ENCODE measurements around the gene TPK1. TPM values are rescaled to one million over a fixed set of nuclear protein-coding genes. Genes with fewer than 3 reads are reported as not detected.
"Not testable (repeated sequence)": the region's sequence is repeated elsewhere in the genome, so short reads cannot be mapped to it uniquely, and the experiment has no call there.

Gene TPK1
- total RNA-seq, 1 experiment from 2014 or later, result 3.5 TPM

DNA sequence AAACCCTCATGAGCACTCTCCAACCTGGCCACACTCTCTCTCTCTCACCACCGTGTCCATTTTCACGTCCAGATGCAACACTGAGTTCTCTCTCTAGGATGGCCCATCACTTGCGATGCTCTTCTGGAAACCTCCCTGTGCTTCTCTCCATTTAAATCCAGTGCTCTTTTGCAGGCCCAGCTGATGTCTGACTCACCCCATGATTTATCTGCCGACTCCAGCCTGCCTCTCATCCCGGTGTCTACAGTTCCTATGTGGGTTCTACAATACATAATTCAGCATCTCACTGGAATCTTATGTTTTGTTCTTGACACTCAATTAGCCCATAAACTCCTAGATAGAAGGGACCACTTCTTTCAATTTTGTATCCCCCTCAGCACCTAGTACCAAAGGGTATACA, 5.0 kb downstream of the TPK1 start:
- no peaks in the 10 kb centered on the region for H3K27me3 ChIP-seq
- no peaks in the 10 kb centered on the region for H3K9me3 ChIP-seq
- H3K4me3 ChIP-seq, result no peak overlapping the region
- DNase-seq, result no peak
- no peaks in the 10 kb centered on the region for H3K36me3 ChIP-seq

- DNase-seq, result peak; percentile 52
- no peaks in the 10 kb centered on the region for H3K27me3 ChIP-seq
- no peak overlapping the region for H3K4me3 ChIP-seq
- H3K36me3 ChIP-seq, result no peaks in the 10 kb centered on the region
- no peaks in the 10 kb centered on the region for H3K9me3 ChIP-seq
These were observed 5.6 kb downstream of the TPK1 start for GRCh38 chr7:144830024-144830785.

- Histone ChIP-seq H3K4me3 (no peak overlapping the region), H3K36me3 (no peaks in the 10 kb centered on the region), H3K27me3 (no peaks in the 10 kb centered on the region), H3K9me3 (no peaks in the 10 kb centered on the region)
- no peak for DNase-seq
These were observed 8.2 kb downstream of the TPK1 start for GRCh38 chr7:144827621-144828020.

- Histone ChIP-seq H3K4me3 (no peak overlapping the region), H3K27me3 (no peaks in the 10 kb centered on the region), H3K9me3 (no peaks in the 10 kb centered on the region), H3K36me3 (no peaks in the 10 kb centered on the region)
- no peak for DNase-seq
These were observed 9.6 kb downstream of the TPK1 start for GRCh38 chr7:144826208-144826607.

- H3K36me3 ChIP-seq, result no peaks in the 10 kb centered on the region
- H3K4me3 ChIP-seq, result no peak overlapping the region
- H3K27me3 ChIP-seq, result no peaks in the 10 kb centered on the region
- DNase-seq, result no peak
- no peaks in the 10 kb centered on the region for H3K9me3 ChIP-seq
These were observed 11.5 kb downstream of the TPK1 start for GRCh38 chr7:144824360-144824759.

GRCh38 chr7:144822223-144822622, 13.6 kb downstream of the TPK1 start:
- no peaks in the 10 kb centered on the region for H3K36me3 ChIP-seq
- H3K27me3 ChIP-seq, result no peaks in the 10 kb centered on the region
- H3K4me3 ChIP-seq, result no peak overlapping the region
- H3K9me3 ChIP-seq, result no peaks in the 10 kb centered on the region
- DNase-seq, result no peak

GRCh38 chr7:144821067-144821466, 14.8 kb downstream of the TPK1 start:
- DNase-seq, result no peak
- Histone ChIP-seq H3K27me3 (no peaks in the 10 kb centered on the region), H3K9me3 (no peaks in the 10 kb centered on the region), H3K4me3 (no peak overlapping the region), H3K36me3 (no peaks in the 10 kb centered on the region)

GRCh38 chr7:144820552-144820951, 15.3 kb downstream of the TPK1 start:
- H3K36me3 ChIP-seq, result no peaks in the 10 kb centered on the region
- no peaks in the 10 kb centered on the region for H3K9me3 ChIP-seq
- no peak overlapping the region for H3K4me3 ChIP-seq
- H3K27me3 ChIP-seq, result no peaks in the 10 kb centered on the region
- no peak for DNase-seq

- no peak for DNase-seq
These were observed 16.3 kb downstream of the TPK1 start for GRCh38 chr7:144819566-144819965.

GRCh38 chr7:144818511-144818910, 17.3 kb downstream of the TPK1 start:
- DNase-seq, result no peak
- no peaks in the 10 kb centered on the region for H3K9me3 ChIP-seq
- H3K27me3 ChIP-seq, result no peaks in the 10 kb centered on the region
- H3K4me3 ChIP-seq, result no peak overlapping the region
- H3K36me3 ChIP-seq, result no peaks in the 10 kb centered on the region

More at GRCh38 chr7:144819566-144819965, 16.3 kb downstream of the TPK1 start:
- no peak overlapping the region for H3K4me3 ChIP-seq
- no peaks in the 10 kb centered on the region for H3K9me3 ChIP-seq
- no peaks in the 10 kb centered on the region for H3K27me3 ChIP-seq
- no peaks in the 10 kb centered on the region for H3K36me3 ChIP-seq

DNA sequence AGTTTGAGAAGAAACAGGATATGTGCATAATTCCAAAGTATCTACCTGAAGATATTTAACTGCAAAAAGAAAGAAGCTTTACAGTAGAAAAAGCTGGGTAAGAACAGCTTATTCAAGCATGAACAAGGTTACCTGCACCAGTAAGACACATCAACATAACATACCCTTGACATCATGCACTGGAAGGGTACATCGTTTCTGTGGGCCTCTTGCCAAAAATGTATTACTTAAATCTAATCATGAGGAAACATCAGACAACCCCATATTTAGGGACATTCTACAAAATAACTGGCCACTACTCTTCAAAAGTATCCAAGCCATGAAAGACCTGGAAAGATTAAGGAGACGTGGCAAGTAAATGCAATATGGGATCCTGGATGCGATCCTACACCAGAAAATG, 18.9 kb downstream of the TPK1 start:
- DNase-seq, result no peak
- H3K4me3 ChIP-seq, result no peak overlapping the region
- H3K27me3 ChIP-seq, result no peaks in the 10 kb centered on the region
- no peaks in the 10 kb centered on the region for H3K9me3 ChIP-seq
- no peaks in the 10 kb centered on the region for H3K36me3 ChIP-seq

DNA sequence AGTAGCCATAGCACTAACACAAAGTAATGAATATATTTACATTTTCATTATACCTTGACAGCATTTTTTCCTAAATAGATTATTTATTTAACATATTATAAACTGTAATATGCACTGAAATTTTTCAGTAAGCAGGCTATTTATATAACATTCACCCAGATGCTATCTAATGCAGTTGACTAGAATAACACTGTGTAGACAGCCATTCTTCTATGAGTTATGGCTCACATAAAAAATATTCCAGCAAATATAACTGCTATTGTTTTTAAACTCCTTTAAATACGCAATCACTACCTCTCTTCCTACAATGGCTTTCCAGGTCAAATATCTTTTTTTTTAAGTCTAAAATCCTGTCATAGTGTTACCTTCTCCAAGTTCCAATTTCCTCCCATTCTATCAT, 21.6 kb downstream of the TPK1 start:
- H3K36me3 ChIP-seq, result no peaks in the 10 kb centered on the region
- DNase-seq, result no peak

DNA sequence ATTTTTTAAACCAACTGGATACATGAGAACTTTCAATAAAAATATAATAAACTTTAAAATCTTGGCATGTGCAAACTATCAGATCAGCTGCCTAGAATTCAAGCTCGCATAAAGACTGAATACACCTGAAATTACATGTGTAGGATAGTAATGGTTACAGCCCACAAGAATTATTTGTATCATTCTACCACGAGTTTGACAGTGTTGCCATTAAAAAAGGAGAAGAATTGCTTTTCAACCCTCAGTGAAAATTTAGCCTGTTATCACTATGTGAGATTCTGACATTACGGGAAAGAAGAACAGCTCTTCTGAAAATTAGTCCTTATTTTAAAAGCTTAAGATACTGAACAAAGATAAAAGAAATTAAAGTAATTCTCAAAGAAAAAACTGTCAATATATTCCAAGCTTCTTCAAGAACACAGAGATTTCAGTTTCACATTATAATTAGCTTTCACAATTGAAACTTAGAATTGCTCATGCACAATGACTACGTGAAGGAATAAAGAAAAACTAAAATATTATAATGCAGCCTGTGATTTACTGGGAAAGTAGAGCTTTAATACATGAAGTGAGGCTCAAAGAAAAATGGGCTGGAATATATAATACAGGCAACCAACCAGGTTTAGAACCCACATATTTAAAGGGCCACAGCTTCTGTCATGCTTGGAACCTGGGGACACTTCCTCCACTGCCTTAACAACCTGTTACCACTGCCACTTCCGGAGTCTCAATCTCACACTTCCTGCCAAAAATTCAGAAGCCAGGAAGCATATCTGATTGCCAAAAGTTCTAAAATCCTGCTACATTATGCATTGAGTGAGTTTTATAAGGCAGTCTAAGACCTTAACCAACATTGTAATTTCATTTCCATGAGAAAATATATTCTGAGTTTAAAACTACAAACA, 23.2 kb downstream of the TPK1 start:
- Histone ChIP-seq H3K27me3 (no peaks in the 10 kb centered on the region), H3K4me3 (no peak overlapping the region), H3K36me3 (no peaks in the 10 kb centered on the region), H3K9me3 (no peaks in the 10 kb centered on the region)
- DNase-seq, result no peak

More for the DNA sequence above, 21.6 kb downstream of the TPK1 start:
- Histone ChIP-seq H3K27me3 (no peaks in the 10 kb centered on the region), H3K4me3 (no peak overlapping the region), H3K9me3 (no peaks in the 10 kb centered on the region)

DNA sequence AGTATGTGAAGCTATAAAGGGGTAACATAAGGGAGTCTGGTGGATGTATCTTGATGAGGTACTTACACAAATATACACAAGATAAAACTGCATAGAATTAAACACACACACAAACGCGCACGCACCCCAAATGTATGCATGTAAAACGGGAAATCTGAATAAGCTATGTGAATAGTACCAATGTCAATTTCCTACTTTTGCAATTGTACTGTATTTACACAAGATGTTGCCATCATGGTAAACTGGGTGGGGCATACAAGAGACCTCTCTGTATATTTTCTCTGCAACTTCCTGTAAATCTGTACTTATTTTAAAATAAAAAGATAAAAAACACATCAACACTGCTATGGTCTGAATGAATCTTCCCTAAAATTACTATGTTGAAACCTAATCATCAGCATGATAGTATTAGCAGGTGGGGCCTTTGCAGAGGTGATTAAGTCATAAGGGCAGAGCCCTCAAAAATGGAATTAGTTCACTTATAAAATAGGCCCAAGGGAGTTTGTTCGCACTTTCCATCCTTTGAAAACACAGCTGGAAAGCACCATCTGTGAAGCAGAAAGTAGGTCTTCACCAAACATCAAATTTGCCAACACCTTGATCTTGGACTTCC, 30.1 kb downstream of the TPK1 start:
- DNase-seq, result no peak
- H3K36me3 ChIP-seq, result no peaks in the 10 kb centered on the region
- H3K9me3 ChIP-seq, result no peaks in the 10 kb centered on the region
- no peak overlapping the region for H3K4me3 ChIP-seq
- H3K27me3 ChIP-seq, result no peaks in the 10 kb centered on the region

DNA sequence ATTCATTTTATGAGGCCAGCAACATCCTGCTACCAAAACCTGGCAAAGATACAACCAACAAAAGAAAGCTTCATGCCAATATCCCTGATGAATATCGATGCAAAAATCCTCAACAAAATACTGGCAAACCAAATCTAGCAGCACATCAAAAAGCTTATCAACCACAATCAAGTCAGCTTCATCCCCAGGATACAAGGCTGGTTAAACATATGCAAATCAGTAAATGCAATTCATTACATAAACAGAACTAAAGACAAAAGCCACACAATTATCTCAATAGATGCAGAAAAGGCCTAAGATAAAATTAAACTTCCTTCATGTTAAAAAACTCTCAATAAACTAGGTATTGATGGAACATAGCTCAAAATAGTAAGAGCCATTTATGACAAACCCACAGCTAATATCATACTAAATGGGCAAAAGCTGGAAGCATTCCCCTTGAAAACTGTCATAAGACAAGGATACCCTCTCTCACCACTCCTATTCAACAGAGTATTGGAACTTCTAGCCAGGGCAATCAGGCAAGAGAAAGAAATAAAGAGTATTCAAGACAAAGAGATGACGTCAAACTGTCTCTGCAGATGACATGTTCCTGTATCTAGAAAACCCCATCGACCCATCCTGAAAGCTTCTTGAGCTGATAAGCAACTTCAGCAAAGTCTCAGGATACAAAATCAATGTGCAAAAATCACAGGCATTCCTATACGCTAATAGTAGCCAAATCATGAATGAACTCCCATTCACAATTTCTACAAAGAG, 35.0 kb downstream of the TPK1 start:
- H3K9me3 ChIP-seq, H3K27me3 ChIP-seq, H3K36me3 ChIP-seq, H3K4me3 ChIP-seq, DNase-seq: not testable (repeated sequence)

DNA sequence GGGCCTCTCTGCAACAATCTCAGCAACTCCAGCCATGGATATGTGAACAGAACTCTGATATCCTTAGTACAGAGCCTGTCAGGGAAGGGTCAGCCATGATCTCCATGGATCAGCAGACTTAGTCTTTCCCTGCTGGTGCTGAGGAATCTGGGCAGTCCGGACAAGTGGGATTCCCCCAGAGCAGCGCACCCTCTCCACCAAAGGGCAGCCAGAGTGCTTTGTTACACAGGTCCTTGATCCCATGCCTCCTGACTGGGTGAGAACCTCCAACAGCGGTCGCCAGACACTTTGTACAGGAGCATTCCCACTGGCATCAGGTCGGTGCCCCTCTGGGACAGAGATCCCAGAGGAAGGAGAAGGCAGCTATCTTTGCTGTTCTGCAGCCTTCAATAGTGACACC, 38.9 kb downstream of the TPK1 start:
- no peaks in the 10 kb centered on the region for H3K36me3 ChIP-seq
- no peaks in the 10 kb centered on the region for H3K27me3 ChIP-seq
- DNase-seq, result no peak
- no peak overlapping the region for H3K4me3 ChIP-seq
- H3K9me3 ChIP-seq, result no peaks in the 10 kb centered on the region; the same call in 1 of the 2 replicates

DNA sequence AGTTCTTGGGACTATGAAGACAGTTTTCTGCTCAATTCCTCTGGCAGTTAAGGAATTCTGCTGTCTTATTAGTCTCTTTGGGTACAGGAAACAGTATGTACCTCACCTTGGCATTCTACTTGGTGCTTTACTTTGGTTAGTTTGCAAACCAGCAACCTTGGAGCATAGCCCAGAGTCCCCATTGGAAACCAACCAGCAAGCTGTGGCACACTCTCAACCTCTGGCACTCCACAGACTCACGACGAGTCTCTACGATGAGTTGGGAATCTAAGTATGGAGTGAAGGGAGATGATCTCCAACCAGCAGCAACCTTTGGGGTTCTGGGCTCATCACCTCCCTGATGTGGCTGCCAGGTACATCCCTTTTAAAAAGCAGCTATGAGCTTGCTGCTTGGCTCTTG, 43.8 kb downstream of the TPK1 start:
- Histone ChIP-seq H3K36me3 (no peaks in the 10 kb centered on the region), H3K27me3 (no peaks in the 10 kb centered on the region), H3K4me3 (no peak overlapping the region), H3K9me3 (no peaks in the 10 kb centered on the region)
- no peak for DNase-seq

Measured in MG63 (cell line).